GM06990 (cell line): ENCODE data around the gene ZDHHC18.

Experiments
- DNase-seq: peaks from one replicate; pipeline ENCODE4 v3.0.0-alpha.2; 2011; ENCODE audit not compliant: insufficient read length; ENCODE audit errors: extremely low read depth
- H3K27me3 ChIP-seq: replicated peaks from 2 replicates; pipeline ENCODE4 v1.6.0; 2011; ENCODE audit warnings: low read length; ENCODE audit not compliant: control insufficient read depth, insufficient read depth
- H3K36me3 ChIP-seq: 2 replicates; pipeline ENCODE4 v1.5.1; 2011; ENCODE audit warnings: low read length; ENCODE audit not compliant: control insufficient read depth, insufficient read depth
- H3K4me3 ChIP-seq: replicated peaks from 2 replicates; pipeline ENCODE4 v1.5.1; 2011; ENCODE audit warnings: low read depth, mild to moderate bottlenecking, control low read depth, low read length
- TF ChIP-seq, protein P1 (sequence below): IDR thresholded peaks from 2 replicates; pipeline ENCODE4 v1.5.1; 2011; ENCODE audit warnings: low read length, control low read depth, mild to moderate bottlenecking, inconsistent platforms; ENCODE audit not compliant: insufficient read depth, poor library complexity, severe bottlenecking

ZDHHC18 gene

DNA sequence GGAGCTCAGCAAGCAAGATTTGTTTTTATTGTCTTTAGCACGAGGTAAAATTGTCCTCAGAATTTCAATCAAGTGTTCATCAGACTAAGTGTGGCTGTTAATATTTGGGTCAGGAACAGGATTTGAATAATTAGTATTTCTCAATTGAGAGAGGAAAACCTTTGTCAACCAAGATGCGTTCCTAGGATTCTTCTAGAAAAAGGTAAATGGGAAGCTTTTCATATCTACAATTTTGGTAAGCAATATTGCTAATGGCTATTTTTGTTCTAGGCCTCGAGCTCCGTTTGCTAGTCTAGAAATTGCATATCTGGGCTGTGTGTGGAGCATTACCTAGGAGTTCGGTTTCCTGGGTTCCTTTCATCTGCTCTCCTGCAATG, 42.9 kb upstream of the ZDHHC18 start:
- TF ChIP-seq, protein P1, sequence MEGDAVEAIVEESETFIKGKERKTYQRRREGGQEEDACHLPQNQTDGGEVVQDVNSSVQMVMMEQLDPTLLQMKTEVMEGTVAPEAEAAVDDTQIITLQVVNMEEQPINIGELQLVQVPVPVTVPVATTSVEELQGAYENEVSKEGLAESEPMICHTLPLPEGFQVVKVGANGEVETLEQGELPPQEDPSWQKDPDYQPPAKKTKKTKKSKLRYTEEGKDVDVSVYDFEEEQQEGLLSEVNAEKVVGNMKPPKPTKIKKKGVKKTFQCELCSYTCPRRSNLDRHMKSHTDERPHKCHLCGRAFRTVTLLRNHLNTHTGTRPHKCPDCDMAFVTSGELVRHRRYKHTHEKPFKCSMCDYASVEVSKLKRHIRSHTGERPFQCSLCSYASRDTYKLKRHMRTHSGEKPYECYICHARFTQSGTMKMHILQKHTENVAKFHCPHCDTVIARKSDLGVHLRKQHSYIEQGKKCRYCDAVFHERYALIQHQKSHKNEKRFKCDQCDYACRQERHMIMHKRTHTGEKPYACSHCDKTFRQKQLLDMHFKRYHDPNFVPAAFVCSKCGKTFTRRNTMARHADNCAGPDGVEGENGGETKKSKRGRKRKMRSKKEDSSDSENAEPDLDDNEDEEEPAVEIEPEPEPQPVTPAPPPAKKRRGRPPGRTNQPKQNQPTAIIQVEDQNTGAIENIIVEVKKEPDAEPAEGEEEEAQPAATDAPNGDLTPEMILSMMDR = no peak
- peaks cover 17% of the 10 kb centered on the region for H3K36me3 ChIP-seq
- no peaks in the 10 kb centered on the region for H3K27me3 ChIP-seq
- no peak overlapping the region for H3K4me3 ChIP-seq
- no peak for DNase-seq

DNA sequence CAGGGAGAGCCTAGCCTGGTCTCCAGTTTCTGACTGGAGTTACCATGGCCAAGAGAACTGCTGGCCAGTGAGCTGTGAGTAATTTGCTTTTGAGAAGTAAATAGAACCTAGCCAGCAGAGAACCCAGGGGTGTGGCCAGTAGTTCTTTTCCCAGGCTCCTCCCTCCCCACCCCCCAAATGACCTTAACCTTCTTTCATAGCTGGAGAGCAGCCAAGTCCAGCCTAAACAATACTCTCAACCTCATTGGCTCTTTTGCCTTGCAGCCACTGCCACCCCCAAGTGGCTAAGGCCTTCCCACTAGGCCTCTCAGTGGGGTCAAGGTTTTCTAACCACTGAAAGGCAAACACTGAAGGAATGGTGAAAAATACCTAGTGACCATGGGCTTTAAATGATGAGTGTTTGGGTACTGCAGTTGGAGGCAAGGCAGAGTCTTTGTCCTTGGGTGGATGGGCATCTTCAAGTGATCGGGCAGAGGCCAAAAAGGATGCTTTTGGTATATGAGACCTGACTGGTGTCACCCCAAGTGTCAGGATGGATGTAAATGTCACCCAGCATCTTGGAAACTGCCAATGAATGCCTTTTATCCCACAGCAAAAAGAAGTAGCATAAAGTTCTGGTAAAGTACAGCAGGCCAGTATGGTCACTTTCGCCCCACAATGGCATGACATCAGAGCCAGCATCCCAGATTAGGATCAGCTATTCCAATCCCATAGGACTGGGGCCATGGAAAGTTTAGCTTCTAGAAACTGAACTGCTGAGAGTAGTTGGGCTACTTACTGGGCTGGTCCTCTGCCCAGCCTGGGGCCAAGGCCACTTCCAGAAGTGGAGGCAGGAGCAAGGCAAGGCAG, 42.2 kb upstream of the ZDHHC18 start:
- TF ChIP-seq, protein P1 = no peak
- no peak for DNase-seq
- peaks cover 14% of the 10 kb centered on the region for H3K36me3 ChIP-seq
- no peak overlapping the region for H3K4me3 ChIP-seq
- no peaks in the 10 kb centered on the region for H3K27me3 ChIP-seq

DNA sequence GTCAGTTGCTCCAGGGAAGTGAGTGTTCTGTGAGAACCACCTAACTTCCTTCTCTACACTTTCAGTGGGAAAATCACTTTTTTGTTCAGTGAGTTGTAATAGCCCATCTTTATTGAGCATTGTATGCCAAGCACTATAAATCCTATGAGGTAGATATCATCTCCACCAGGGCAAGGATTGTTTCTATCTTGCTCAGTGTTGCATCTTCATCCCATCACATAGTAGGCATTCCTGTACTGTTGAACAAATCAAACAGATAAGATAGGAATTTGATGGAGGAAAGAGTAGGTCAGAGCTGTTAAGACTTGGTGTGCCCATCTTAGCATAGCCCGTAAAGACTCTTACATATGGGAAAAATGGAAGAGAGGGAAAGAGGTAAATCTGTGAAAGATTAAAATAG, 41.6 kb upstream of the ZDHHC18 start:
- Histone ChIP-seq H3K36me3 (peaks cover 8% of the 10 kb centered on the region), H3K27me3 (no peaks in the 10 kb centered on the region), H3K4me3 (no peak overlapping the region)
- TF ChIP-seq, protein P1 = no peak
- no peak for DNase-seq

DNA sequence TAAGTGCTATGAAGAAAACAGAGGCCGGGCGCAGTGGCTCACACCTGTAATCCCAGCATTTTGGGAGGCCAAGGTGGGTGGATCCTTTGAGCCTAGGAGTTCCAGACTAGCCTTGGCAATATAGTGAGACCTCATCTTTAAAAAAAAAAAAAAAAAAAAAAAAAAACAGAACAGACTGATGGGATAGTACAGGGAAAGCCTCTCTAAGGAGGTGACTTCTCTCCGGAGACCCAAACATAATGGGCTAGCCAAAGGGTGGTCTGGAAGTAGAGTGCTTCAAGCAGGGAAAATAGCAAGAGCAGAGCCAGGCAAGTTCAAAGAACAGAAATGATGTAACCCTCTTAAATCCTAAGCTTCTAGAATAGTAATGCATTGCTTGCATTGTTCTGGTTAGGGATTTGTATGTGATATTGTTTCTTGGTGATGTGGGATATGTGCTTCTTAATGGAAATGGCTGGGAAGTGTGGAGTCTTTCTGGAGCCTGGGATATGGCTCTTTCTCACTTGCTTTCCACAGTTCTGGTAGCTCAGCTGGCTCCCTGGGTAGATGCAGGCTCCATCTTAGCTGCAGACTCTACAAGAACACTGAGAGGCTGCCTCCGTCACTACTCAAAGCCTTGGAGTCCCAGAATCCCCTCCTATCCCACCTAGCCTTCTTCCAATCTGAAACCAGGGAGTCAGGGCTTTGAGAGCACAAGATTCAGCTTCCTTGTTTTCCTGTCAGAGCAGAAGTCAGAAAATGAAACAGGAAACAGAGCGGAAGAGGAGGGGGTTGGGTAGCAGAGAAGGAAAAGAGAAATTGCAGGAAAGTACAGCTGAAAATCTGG, 40.7 kb upstream of the ZDHHC18 start:
- TF ChIP-seq, protein P1 = no peak
- no peak for DNase-seq

DNA sequence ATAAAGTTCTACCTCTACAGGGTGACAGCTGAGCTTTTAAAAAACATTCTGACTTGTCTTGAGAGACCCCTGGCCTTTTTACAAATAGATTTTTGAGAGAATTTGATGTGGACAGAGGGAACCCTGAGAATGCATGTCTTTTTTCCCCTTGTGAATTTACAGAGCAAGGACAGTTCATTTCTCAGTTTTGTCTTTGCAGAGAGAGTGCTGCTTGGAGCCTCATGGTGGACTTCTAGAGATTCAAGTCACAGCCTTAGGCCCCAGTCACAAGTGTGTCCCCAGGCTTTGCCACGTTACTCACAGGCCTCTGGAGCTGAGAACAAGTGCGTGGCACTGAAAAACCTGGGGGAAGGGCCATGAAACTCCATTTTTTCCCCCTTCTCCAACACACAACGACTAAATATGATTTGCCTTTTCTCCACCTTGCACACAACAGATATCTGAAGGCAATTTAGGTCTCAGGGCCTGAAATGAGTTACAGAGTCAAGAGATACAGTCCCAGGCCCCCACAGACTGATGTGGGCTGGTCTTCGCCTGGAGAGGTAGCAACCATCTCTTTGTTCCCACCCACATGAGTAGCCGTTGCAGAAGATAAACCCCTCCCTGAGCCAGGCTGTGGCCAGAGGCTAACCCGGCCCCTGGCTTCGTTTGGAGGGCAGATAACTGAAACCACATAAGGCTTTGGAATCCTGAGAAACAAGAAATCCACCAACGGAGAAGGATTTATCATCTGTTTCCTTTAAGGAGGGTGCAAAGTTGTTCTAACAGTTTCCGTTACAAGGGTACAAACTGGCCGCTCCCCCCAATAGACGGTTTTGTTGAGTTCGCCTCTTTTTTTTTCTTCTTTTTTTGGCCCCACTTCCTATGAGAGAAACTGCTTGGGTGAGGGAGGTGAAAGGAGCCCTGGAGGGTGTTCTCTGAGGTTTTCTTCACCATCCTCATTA, 39.8 kb upstream of the ZDHHC18 start:
- H3K27me3 ChIP-seq = no peaks in the 10 kb centered on the region
- peak; percentile 57 for DNase-seq
- peak overlapping the region; percentile 80 for H3K4me3 ChIP-seq
- H3K36me3 ChIP-seq = no peaks in the 10 kb centered on the region; the same call in 1 of the 2 replicates
- TF ChIP-seq, protein P1 = no peak

More for the DNA sequence above, 40.7 kb upstream of the ZDHHC18 start:
- Histone ChIP-seq H3K36me3 (no peaks in the 10 kb centered on the region; the same call in 1 of the 2 replicates), H3K27me3 (no peaks in the 10 kb centered on the region), H3K4me3 (no peak overlapping the region)
